Stimulated activated CD4-positive, alpha-beta T cell treated with anti-CD3 and anti-CD28 coated beads, Interleukin-2, amount 100 ng/mL, for 48 hours (primary cell): ENCODE results near the gene NEMP1.
"Not testable (repeated sequence)": the region's sequence is repeated elsewhere in the genome, so short reads cannot be mapped to it uniquely, and the experiment has no call there.

Source experiments
- DNase-seq, 2 donors: peaks; one replicate each; pipeline ENCODE4 v3.0.0-alpha.2; 2020

Gene NEMP1

GRCh38 chr12:57019983-57020719, 58.4 kb downstream of the NEMP1 start:
- DNase-seq = no peak

GRCh38 chr12:57018906-57019305, 59.7 kb downstream of the NEMP1 start:
- no peak for DNase-seq

DNA sequence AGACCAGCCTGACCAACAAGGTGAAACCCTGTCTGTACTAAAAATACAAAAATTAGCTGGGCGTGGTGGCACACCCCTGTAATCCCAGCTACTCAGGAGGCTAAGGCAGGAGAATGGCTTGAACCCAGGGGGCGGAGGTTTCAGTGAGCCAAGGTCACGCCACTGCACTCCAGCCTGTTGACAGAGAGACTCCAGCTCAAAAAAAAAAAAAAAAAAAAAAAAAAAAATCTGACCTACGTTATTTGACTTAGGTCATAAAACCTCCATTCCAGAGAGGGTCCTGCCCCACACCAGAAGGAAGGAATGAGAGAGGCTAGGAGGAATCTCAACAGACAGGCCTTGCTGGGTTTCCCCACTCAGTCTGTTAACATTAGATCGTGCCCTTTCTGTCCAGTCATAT, 60.2 kb downstream of the NEMP1 start:
- not testable (repeated sequence) for DNase-seq

GRCh38 chr12:57016348-57016747, 62.2 kb downstream of the NEMP1 start, which contains the start of gene TAC3:
TAC3 (minus strand) TSS chr12:57016529; CDS start chr12:57015797, 732 bp downstream.
- no peak for DNase-seq

- DNase-seq = no peak
Observed at GRCh38 chr12:57012600-57013465, 65.8 kb downstream of the NEMP1 start.

DNA sequence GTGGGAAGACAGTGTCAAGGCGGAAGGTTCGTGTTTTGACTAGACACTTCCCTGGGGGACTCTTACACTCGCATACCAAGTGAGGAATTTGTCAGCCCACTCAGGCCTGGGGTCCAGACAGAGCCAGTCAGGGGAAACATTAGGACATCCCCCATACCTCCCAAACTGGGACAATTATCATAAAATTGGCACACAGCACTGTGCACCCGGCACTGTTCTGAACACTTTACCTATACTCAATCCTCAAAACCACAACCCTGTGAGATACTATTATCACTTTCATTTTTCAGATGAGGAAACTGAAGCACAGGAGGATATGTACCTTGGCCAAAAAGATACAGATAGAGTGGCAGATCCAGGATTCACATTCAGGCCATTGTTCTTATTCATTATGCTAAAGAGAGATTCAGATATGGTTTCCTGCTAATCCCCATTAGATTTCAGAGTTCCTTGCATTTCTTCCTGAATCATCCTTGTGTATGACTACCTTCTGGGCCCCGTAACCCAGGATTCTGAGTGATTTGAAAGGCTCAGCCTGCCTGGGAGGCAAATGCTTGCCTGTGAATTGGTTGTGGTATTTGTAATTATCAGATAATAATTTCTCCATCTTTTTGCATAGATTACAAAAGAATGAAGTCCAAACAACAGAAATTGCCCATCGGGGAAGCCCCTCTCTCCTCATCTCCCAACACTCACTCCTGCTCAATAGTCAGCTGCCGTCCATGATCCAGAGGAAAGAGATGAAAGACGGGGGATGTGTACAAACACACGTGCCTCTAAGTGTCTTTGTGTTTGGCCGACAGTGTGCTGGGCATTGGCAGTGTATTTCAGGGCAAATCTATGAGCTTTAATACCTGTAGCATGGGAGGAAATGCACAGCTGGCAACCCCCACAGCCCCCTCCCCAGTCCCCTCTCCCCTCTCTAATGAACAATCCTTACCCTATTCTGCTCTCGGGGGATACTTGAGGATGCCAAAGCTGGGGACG, 66.9 kb downstream of the NEMP1 start:
- no peak for DNase-seq

- DNase-seq = no peak
Observed at GRCh38 chr12:57010627-57011247, 67.9 kb downstream of the NEMP1 start.

DNA sequence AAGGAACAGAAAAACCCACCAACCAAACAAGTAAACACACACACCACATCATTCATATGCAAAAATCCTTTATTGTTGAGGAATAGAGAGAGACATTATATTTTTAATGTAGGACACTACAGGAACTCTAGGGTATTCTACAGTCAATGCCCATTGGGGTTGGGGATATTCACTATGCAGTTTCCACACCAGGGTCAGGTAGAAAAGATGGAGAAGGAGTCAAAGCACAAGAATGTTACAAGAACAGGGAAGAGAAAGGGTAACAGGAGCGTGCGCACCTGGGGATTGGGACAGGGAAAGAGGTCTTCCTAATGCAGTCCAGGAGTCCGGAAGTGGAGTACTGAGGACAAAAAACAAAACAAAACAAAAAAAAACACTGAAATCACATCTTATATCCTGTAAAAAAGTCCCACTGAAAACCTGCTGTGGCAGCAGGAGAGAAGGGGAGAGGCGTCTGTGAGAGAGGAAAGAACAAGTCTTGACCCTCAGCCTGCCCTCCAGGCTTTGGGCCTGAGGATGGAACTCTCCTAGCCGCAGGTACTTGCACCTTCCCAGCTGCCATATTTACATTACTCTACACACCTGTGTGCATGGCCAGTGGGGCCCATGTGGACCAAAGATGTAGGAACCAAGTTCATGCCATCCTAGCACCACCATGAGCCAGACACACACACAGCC, 68.5 kb downstream of the NEMP1 start:
- DNase-seq = no peak

GRCh38 chr12:57008178-57008577, 70.4 kb downstream of the NEMP1 start:
- no peak for DNase-seq

GRCh38 chr12:57006809-57007475, 71.6 kb downstream of the NEMP1 start:
- DNase-seq = no peak

- DNase-seq = peak; percentile 58 to 64
Observed at GRCh38 chr12:57005980-57006808, 72.4 kb downstream of the NEMP1 start, which contains the start of gene ZBTB39. ZBTB39 (minus strand) TSS chr12:57006546; CDS start chr12:57004917, 1,629 bp downstream.
